GM13976 (cell line): ENCODE measurements around the gene NTF4.

Experiments
- DNase-seq: peaks from one replicate; pipeline ENCODE4 v3.0.0; 2012; ENCODE audit warnings: low spot score
- CTCF ChIP-seq: IDR thresholded peaks from 2 replicates; pipeline ENCODE4 v1.5.1; 2012; ENCODE audit warnings: borderline replicate concordance, mild to moderate bottlenecking; ENCODE audit not compliant: insufficient read depth; ENCODE audit errors: extremely low read depth, missing control alignments, control extremely low read depth
- in situ Hi-C: fragments of 300-500 bp; cut with MboI; formaldehyde crosslinking; loops from one replicate; pipeline ENCODE4 v1.12.0; 2022; ENCODE audit warnings: low sequenced_read_pairs, mixed read lengths, inconsistent platforms; ENCODE audit not compliant: unreplicated experiment

NTF4 gene

GRCh38 chr19:49065905-49066512 is 1.4 kb upstream of the NTF4 start:
- no peak for DNase-seq
- no peak for TF ChIP-seq CTCF
- in situ Hi-C loops: no loop called here

- DNase-seq: no peak
- TF ChIP-seq CTCF: no peak
- in situ Hi-C loops: no loop called here
These were observed 489 bp downstream of the NTF4 start for GRCh38 chr19:49064029-49064629.

GRCh38 chr19:49061445-49061844 is 3.2 kb downstream of the NTF4 start:
- DNase-seq: peak; percentile 71
- no peak for TF ChIP-seq CTCF
- in situ Hi-C loops: no loop called here

- no peak for DNase-seq
- TF ChIP-seq CTCF: no peak
- in situ Hi-C loops: no loop called here
These were observed 3.6 kb downstream of the NTF4 start for GRCh38 chr19:49061000-49061399.

GRCh38 chr19:49059053-49059452 is 5.6 kb downstream of the NTF4 start:
- in situ Hi-C loops: no loop called here
- no peak for DNase-seq
- TF ChIP-seq CTCF: no peak

GRCh38 chr19:49058562-49058961 is 6.1 kb downstream of the NTF4 start:
- in situ Hi-C loops: no loop called here
- no peak for TF ChIP-seq CTCF
- peak; percentile 55 for DNase-seq
